Rectal smooth muscle tissue (tissue), 1 donor: ENCODE measurements around the gene ZNF33A.
"Not testable (repeated sequence)": the region's sequence is repeated elsewhere in the genome, so short reads cannot be mapped to it uniquely, and the experiment has no call there.

ENCODE experiments used
- H3K27ac ChIP-seq: one replicate; pipeline ENCODE4 v1.7.0; 2013; ENCODE audit warnings: low read depth, low read length, inconsistent platforms
- H3K27me3 ChIP-seq: one replicate; pipeline ENCODE4 v1.7.0; 2013; ENCODE audit warnings: low read length; ENCODE audit not compliant: control insufficient read depth, insufficient read depth
- H3K36me3 ChIP-seq: one replicate; pipeline ENCODE4 v1.7.0; 2013; ENCODE audit warnings: low read length; ENCODE audit not compliant: control insufficient read depth, insufficient read depth
- H3K4me1 ChIP-seq: one replicate; pipeline ENCODE4 v1.7.0; 2013; ENCODE audit warnings: low read length; ENCODE audit not compliant: control insufficient read depth, insufficient read depth
- H3K4me3 ChIP-seq: one replicate; pipeline ENCODE4 v1.7.0; 2013; ENCODE audit warnings: low read length
- H3K9ac ChIP-seq: one replicate; pipeline ENCODE4 v1.7.0; 2013; ENCODE audit warnings: low read length

ZNF33A gene

GRCh38 chr10:38054361-38054797 is 43.9 kb downstream of the ZNF33A start:
- Histone ChIP-seq H3K36me3 (peaks cover 41% of the 10 kb centered on the region), H3K27me3 (no peaks in the 10 kb centered on the region), H3K4me1 (no peaks in the 10 kb centered on the region), H3K9ac (no peak overlapping the region), H3K27ac (no peak overlapping the region), H3K4me3 (no peak overlapping the region)

- H3K36me3 ChIP-seq: peaks cover 42% of the 10 kb centered on the region
- not testable (repeated sequence) for H3K4me3 ChIP-seq
Observed at GRCh38 chr10:38055274-38055894, 44.9 kb downstream of the ZNF33A start.

GRCh38 chr10:38069663-38070062 is 59.2 kb downstream of the ZNF33A start:
- H3K4me1 ChIP-seq, H3K4me3 ChIP-seq, H3K27me3 ChIP-seq, H3K27ac ChIP-seq, H3K36me3 ChIP-seq, H3K9ac ChIP-seq: not testable (repeated sequence)

More at GRCh38 chr10:38055274-38055894, 44.9 kb downstream of the ZNF33A start:
- not testable (repeated sequence) for H3K9ac ChIP-seq, H3K4me1 ChIP-seq, H3K27ac ChIP-seq, H3K27me3 ChIP-seq

- H3K4me1 ChIP-seq: no peaks in the 10 kb centered on the region
- H3K27ac ChIP-seq: no peak overlapping the region
- H3K27me3 ChIP-seq: peaks cover 4% of the 10 kb centered on the region
- H3K4me3 ChIP-seq: no peak overlapping the region
- no peak overlapping the region for H3K9ac ChIP-seq
- no peaks in the 10 kb centered on the region for H3K36me3 ChIP-seq
Observed at GRCh38 chr10:38070501-38070900, 60.0 kb downstream of the ZNF33A start.

- no peaks in the 10 kb centered on the region for H3K36me3 ChIP-seq
- H3K27me3 ChIP-seq: peaks cover 4% of the 10 kb centered on the region
- no peak overlapping the region for H3K4me3 ChIP-seq
- no peak overlapping the region for H3K9ac ChIP-seq
- H3K4me1 ChIP-seq: no peaks in the 10 kb centered on the region
- H3K27ac ChIP-seq: no peak overlapping the region
Observed at GRCh38 chr10:38072552-38072951, 62.1 kb downstream of the ZNF33A start.

- H3K9ac ChIP-seq: no peak overlapping the region
- no peaks in the 10 kb centered on the region for H3K36me3 ChIP-seq
- no peak overlapping the region for H3K27ac ChIP-seq
- no peak overlapping the region for H3K4me3 ChIP-seq
- H3K4me1 ChIP-seq: no peaks in the 10 kb centered on the region
- H3K27me3 ChIP-seq: no peaks in the 10 kb centered on the region
Observed at GRCh38 chr10:38076687-38077086, 66.2 kb downstream of the ZNF33A start.

GRCh38 chr10:38093318-38093717 is 82.8 kb downstream of the ZNF33A start:
- not testable (repeated sequence) for H3K4me1 ChIP-seq, H3K27me3 ChIP-seq, H3K36me3 ChIP-seq, H3K9ac ChIP-seq, H3K27ac ChIP-seq
- H3K4me3 ChIP-seq: peak overlapping the region; percentile 81

- peaks cover 4% of the 10 kb centered on the region for H3K4me1 ChIP-seq
- no peaks in the 10 kb centered on the region for H3K27me3 ChIP-seq
- peak overlapping the region; percentile 85 for H3K27ac ChIP-seq
- peaks cover 10% of the 10 kb centered on the region for H3K36me3 ChIP-seq
- H3K9ac ChIP-seq: peak overlapping the region; percentile 27
- peak overlapping the region; percentile 81 for H3K4me3 ChIP-seq
Observed at GRCh38 chr10:38093816-38094157, 83.3 kb downstream of the ZNF33A start.

- Histone ChIP-seq H3K27me3 (no peaks in the 10 kb centered on the region), H3K4me1 (peaks cover 4% of the 10 kb centered on the region), H3K27ac (peak within 1 kb of the TSS; percentile 85)
Observed at GRCh38 chr10:38094158-38094926, 83.9 kb downstream of the ZNF33A start, which contains the start of gene ZNF37A. Gene ZNF37A, plus strand, starts transcription at chr10:38094337. Its CDS starts 2,281 bp downstream, at chr10:38096618.

GRCh38 chr10:38094927-38095574 is 84.6 kb downstream of the ZNF33A start:
- peak overlapping the region; percentile 85 for H3K27ac ChIP-seq

More at GRCh38 chr10:38094158-38094926, 83.9 kb downstream of the ZNF33A start, which contains the start of gene ZNF37A:
- Histone ChIP-seq H3K4me3 (peak within 1 kb of the TSS; percentile 81), H3K9ac (peak within 1 kb of the TSS; percentile 46), H3K36me3 (peaks cover 10% of the 10 kb centered on the region)

GRCh38 chr10:38102880-38103279 is 92.4 kb downstream of the ZNF33A start:
- Histone ChIP-seq H3K27ac (no peak overlapping the region), H3K36me3 (peaks cover 7% of the 10 kb centered on the region), H3K4me1 (no peaks in the 10 kb centered on the region), H3K4me3 (no peak overlapping the region), H3K9ac (no peak overlapping the region), H3K27me3 (no peaks in the 10 kb centered on the region)

More at GRCh38 chr10:38094927-38095574, 84.6 kb downstream of the ZNF33A start:
- Histone ChIP-seq H3K36me3 (peaks cover 10% of the 10 kb centered on the region), H3K4me3 (peak overlapping the region; percentile 81), H3K27me3 (no peaks in the 10 kb centered on the region), H3K9ac (peak overlapping the region; percentile 46), H3K4me1 (peaks cover 4% of the 10 kb centered on the region)

- H3K27me3 ChIP-seq: no peaks in the 10 kb centered on the region
- peaks cover 7% of the 10 kb centered on the region for H3K36me3 ChIP-seq
- H3K27ac ChIP-seq: no peak overlapping the region
- no peak overlapping the region for H3K9ac ChIP-seq
- no peaks in the 10 kb centered on the region for H3K4me1 ChIP-seq
- no peak overlapping the region for H3K4me3 ChIP-seq
Observed at GRCh38 chr10:38103756-38104155, 93.3 kb downstream of the ZNF33A start.
